ENCODE data around the gene ARFGAP3. TPM values are rescaled to one million over a fixed set of nuclear protein-coding genes. Genes with fewer than 3 reads are reported as not detected.
A peak's percentile ranks its signal among the peaks of the same experiment; 100 is the strongest.

The ARFGAP3 gene
- 100 to 1,000 TPM in 1 of 4 donors, 10 to 100 TPM in 3; 43.0 to 106 (median 50.5) TPM for total RNA-seq

- peak; percentile 97 for ATAC-seq (ENCODE audit: low FRiP score)
- TF ChIP-seq CTCF (IDR thresholded peaks at IDR 0.05) = no peak
- peak; percentile 68 for DNase-seq (ENCODE audit: low spot score)
Measured at GRCh38 chr22:42856865-42857704, at the start of gene ARFGAP3. Gene ARFGAP3 (minus strand): TSS chr22:42857273. CDS start chr22:42857182, 91 bp downstream.

GRCh38 chr22:42905702-42906183 is 48.7 kb upstream of the ARFGAP3 start:
- no peak for TF ChIP-seq CTCF (IDR thresholded peaks at IDR 0.05)
- no peak for ATAC-seq (ENCODE audit: low FRiP score)
- DNase-seq (ENCODE audit: low spot score) = no peak

- no peak for ATAC-seq (ENCODE audit: low FRiP score)
- TF ChIP-seq CTCF (IDR thresholded peaks at IDR 0.05) = no peak
- no peak for DNase-seq (ENCODE audit: low spot score)
Measured at GRCh38 chr22:42905217-42905616, 48.1 kb upstream of the ARFGAP3 start.

- no peak for ATAC-seq (ENCODE audit: low FRiP score)
- TF ChIP-seq CTCF (IDR thresholded peaks at IDR 0.05) = no peak
- no peak for DNase-seq (ENCODE audit: low spot score)
Measured at GRCh38 chr22:42904050-42904449, 47.0 kb upstream of the ARFGAP3 start.

GRCh38 chr22:42902875-42903510 is 45.9 kb upstream of the ARFGAP3 start:
- no peak for TF ChIP-seq CTCF (IDR thresholded peaks at IDR 0.05)
- DNase-seq (ENCODE audit: low spot score) (no peak), ATAC-seq (ENCODE audit: low FRiP score) (no peak)

GRCh38 chr22:42901790-42902508 is 44.9 kb upstream of the ARFGAP3 start:
- ATAC-seq (ENCODE audit: low FRiP score) (no peak), DNase-seq (ENCODE audit: low spot score) (no peak)
- TF ChIP-seq CTCF (IDR thresholded peaks at IDR 0.05) = no peak

All from omental fat pad (tissue), 4 donors.